Neural progenitor cell (in vitro differentiated cells): ENCODE results near the gene RAMP1. TPM values are rescaled to one million over a fixed set of nuclear protein-coding genes. Genes with fewer than 3 reads are reported as not detected.

Source experiments
- DNase-seq: peaks from one replicate; pipeline ENCODE4 v3.0.0-alpha.2; 2016; ENCODE audit warnings: low spot score
- H2AFZ ChIP-seq: fragments of 200-600 bp; sonication (generic); replicated peaks from 2 replicates; pipeline ENCODE4 v1.6.1; 2016; ENCODE audit warnings: antibody characterized with exemption
- H3F3A ChIP-seq: fragments of 200-600 bp; sonication (generic); 2 replicates; pipeline ENCODE4 v1.6.1; 2016; ENCODE audit warnings: antibody characterized with exemption, low read depth
- H3K27ac ChIP-seq: fragments of 200-600 bp; sonication (generic); 2 replicates; pipeline ENCODE4 v1.5.1; 2016; ENCODE audit warnings: mild to moderate bottlenecking
- H3K27me3 ChIP-seq: fragments of 200-600 bp; sonication (generic); 2 replicates; pipeline ENCODE4 v1.6.1; 2016; ENCODE audit warnings: mild to moderate bottlenecking, moderate library complexity
- H3K36me3 ChIP-seq: fragments of 200-600 bp; sonication (generic); 2 replicates; pipeline ENCODE4 v1.5.1; 2016
- H3K4me1 ChIP-seq: fragments of 200-600 bp; sonication (generic); 2 replicates; pipeline ENCODE4 v1.6.1; 2016; ENCODE audit warnings: mixed run types
- H3K4me2 ChIP-seq: fragments of 200-600 bp; sonication (generic); 2 replicates; pipeline ENCODE4 v1.6.1; 2016
- H3K4me3 ChIP-seq: fragments of 200-600 bp; sonication (generic); 2 replicates; pipeline ENCODE4 v1.5.1; 2016
- H3K79me2 ChIP-seq: fragments of 200-600 bp; sonication (generic); 2 replicates; pipeline ENCODE4 v1.6.1; 2016; ENCODE audit warnings: low read depth
- H3K9ac ChIP-seq: fragments of 200-600 bp; sonication (generic); 2 replicates; pipeline ENCODE4 v1.6.1; 2016
- H3K9me3 ChIP-seq: fragments of 200-600 bp; sonication (generic); 2 replicates; pipeline ENCODE4 v1.5.1; 2016; ENCODE audit warnings: low read depth
- H4K20me1 ChIP-seq: fragments of 200-600 bp; sonication (generic); 2 replicates; pipeline ENCODE4 v1.6.1; 2016; ENCODE audit warnings: low read depth
- H3K27ac Mint-ChIP-seq: 3 replicates; pipeline ENCODE4 v1.8.0; 2021; ENCODE audit warnings: mixed read lengths
- H3K27me3 Mint-ChIP-seq: 2 replicates; pipeline ENCODE4 v1.8.0; 2022; ENCODE audit warnings: low read depth, mild to moderate bottlenecking, inconsistent platforms, moderate library complexity, mixed read lengths; ENCODE audit not compliant: insufficient read depth
- H3K36me3 Mint-ChIP-seq: 3 replicates; pipeline ENCODE4 v1.8.0; 2021; ENCODE audit warnings: mixed read lengths
- H3K4me1 Mint-ChIP-seq: 3 replicates; pipeline ENCODE4 v1.8.0; 2021; ENCODE audit warnings: mixed read lengths
- H3K4me3 Mint-ChIP-seq: 3 replicates; pipeline ENCODE4 v1.8.0; 2021; ENCODE audit warnings: mild to moderate bottlenecking, moderate library complexity, mixed read lengths
- H3K9me3 Mint-ChIP-seq: 3 replicates; pipeline ENCODE4 v1.8.0; 2020; ENCODE audit warnings: mixed read lengths
- CTCF ChIP-seq: fragments of 200-600 bp; sonication (generic); IDR thresholded peaks from 2 replicates; pipeline ENCODE4 v1.5.1; 2017; ENCODE audit warnings: antibody characterized with exemption, mild to moderate bottlenecking
- EZH2 ChIP-seq: fragments of 200-600 bp; sonication (generic); IDR thresholded peaks from 2 replicates; pipeline ENCODE4 v1.6.1; 2017; ENCODE audit warnings: antibody characterized with exemption, mild to moderate bottlenecking, moderate library complexity
- EZH2phosphoT487 ChIP-seq: fragments of 200-600 bp; sonication (generic); IDR thresholded peaks from 2 replicates; pipeline ENCODE4 v1.6.1; 2017; ENCODE audit warnings: antibody characterized with exemption
- total RNA-seq: library from RNA; depleted of rRNA; stranded (reverse); fragments of >200 nt; gene quantifications from 2 replicates; pipeline ENCODE4 v1.2.3, GENCODE V29; 2015; ENCODE audit warnings: low replicate concordance

Gene RAMP1
- total RNA-seq, 1 donor from 2014 or later = not detected

DNA sequence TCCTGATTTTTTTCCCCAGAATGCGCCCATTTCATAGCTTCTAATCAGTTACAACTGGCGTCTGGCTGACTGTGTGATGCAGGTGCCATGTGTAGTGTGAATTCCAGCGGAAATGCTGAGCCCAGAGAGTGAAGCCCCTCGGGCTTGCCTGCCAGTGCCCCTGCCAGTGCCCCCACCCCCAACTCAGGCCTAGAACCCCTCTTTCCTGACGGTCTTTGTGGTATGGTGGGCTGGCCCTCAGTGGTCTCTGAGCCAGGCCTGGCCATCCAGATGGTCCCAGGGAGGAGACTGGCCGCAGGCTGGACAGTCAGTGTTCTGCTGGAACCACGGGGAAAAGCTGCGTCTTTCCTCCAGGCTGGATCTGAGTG is 3.1 kb downstream of the RAMP1 start:
- no peak overlapping the region for H3K4me3 Mint-ChIP-seq
- H3K9me3 ChIP-seq = no peaks in the 10 kb centered on the region

GRCh38 chr2:237863102-237863511 is 3.7 kb downstream of the RAMP1 start:
- Histone ChIP-seq H3K36me3 (no peaks in the 10 kb centered on the region), H3K27me3 (peaks cover 43% of the 10 kb centered on the region), H3K27ac (no peak overlapping the region), H4K20me1 (peaks cover 11% of the 10 kb centered on the region), H3K9me3 (no peaks in the 10 kb centered on the region), H3K4me2 (no peak overlapping the region), H3K9ac (no peak overlapping the region), H3K4me1 (peaks cover 14% of the 10 kb centered on the region), H3K4me3 (no peak overlapping the region), H3F3A (peaks cover 7% of the 10 kb centered on the region), H2AFZ (no peak overlapping the region), H3K79me2 (no peaks in the 10 kb centered on the region)
- H3K27ac Mint-ChIP-seq = no peak overlapping the region
- H3K9me3 Mint-ChIP-seq = no peaks in the 10 kb centered on the region
- H3K4me1 Mint-ChIP-seq = peaks cover 55% of the 10 kb centered on the region
- no peak overlapping the region for H3K4me3 Mint-ChIP-seq
- no peak for TF ChIP-seq EZH2
- TF ChIP-seq CTCF = no peak
- TF ChIP-seq EZH2phosphoT487 = no peak
- no peak for DNase-seq
- peaks cover 26% of the 10 kb centered on the region for H3K27me3 Mint-ChIP-seq
- H3K36me3 Mint-ChIP-seq = no peaks in the 10 kb centered on the region

More for the DNA sequence above, 3.1 kb downstream of the RAMP1 start:
- Histone ChIP-seq H3K36me3 (no peaks in the 10 kb centered on the region), H3K4me2 (no peak overlapping the region), H3K79me2 (no peaks in the 10 kb centered on the region), H3K27me3 (peaks cover 47% of the 10 kb centered on the region), H3K4me1 (peaks cover 14% of the 10 kb centered on the region), H2AFZ (no peak overlapping the region), H3K9ac (no peak overlapping the region), H3K27ac (no peak overlapping the region), H4K20me1 (peaks cover 11% of the 10 kb centered on the region), H3K4me3 (no peak overlapping the region), H3F3A (peaks cover 7% of the 10 kb centered on the region)
- Mint-ChIP-seq H3K9me3 (no peaks in the 10 kb centered on the region), H3K27ac (no peak overlapping the region), H3K4me1 (peaks cover 61% of the 10 kb centered on the region), H3K36me3 (no peaks in the 10 kb centered on the region), H3K27me3 (peaks cover 26% of the 10 kb centered on the region)
- no peak for DNase-seq
- no peak for TF ChIP-seq EZH2
- no peak for TF ChIP-seq CTCF
- no peak for TF ChIP-seq EZH2phosphoT487

- peaks cover 2% of the 10 kb centered on the region for H3K9me3 Mint-ChIP-seq
- TF ChIP-seq CTCF (no peak), EZH2 (no peak), EZH2phosphoT487 (no peak)
- no peak overlapping the region for H3K9ac ChIP-seq
- H3F3A ChIP-seq = peaks cover 7% of the 10 kb centered on the region
- H3K4me1 Mint-ChIP-seq = peaks cover 51% of the 10 kb centered on the region
- no peak overlapping the region for H2AFZ ChIP-seq
- H3K9me3 ChIP-seq = no peaks in the 10 kb centered on the region
- H3K27me3 Mint-ChIP-seq = peaks cover 23% of the 10 kb centered on the region
- peaks cover 9% of the 10 kb centered on the region for H4K20me1 ChIP-seq
- no peak overlapping the region for H3K4me3 Mint-ChIP-seq
- H3K27ac Mint-ChIP-seq = no peak overlapping the region
- no peak for DNase-seq
- peaks cover 10% of the 10 kb centered on the region for H3K4me1 ChIP-seq
- no peak overlapping the region for H3K27ac ChIP-seq
- no peaks in the 10 kb centered on the region for H3K36me3 ChIP-seq
- no peaks in the 10 kb centered on the region for H3K79me2 ChIP-seq
- no peak overlapping the region for H3K4me2 ChIP-seq
- H3K4me3 ChIP-seq = no peak overlapping the region
- H3K36me3 Mint-ChIP-seq = no peaks in the 10 kb centered on the region
- H3K27me3 ChIP-seq = peaks cover 37% of the 10 kb centered on the region
Measured at GRCh38 chr2:237863689-237864443, 4.4 kb downstream of the RAMP1 start.
